Spinal cord (tissue), 10 donors: ENCODE measurements around the gene ZRANB1. TPM values are rescaled to one million over a fixed set of nuclear protein-coding genes. Genes with fewer than 3 reads are reported as not detected.

Experiments used
- DNase-seq, 6 donors: peaks; one replicate each; pipeline versions ENCODE4 v3.0.0 to v3.0.0-alpha.2; 2013 to 2015; ENCODE audit warnings: low spot score in 6 of 6, low read depth in 4 of 6
- H3K27ac ChIP-seq: one replicate; pipeline ENCODE4 v1.5.1; 2013; ENCODE audit warnings: low read depth, low read length, control low read depth
- H3K27me3 ChIP-seq: one replicate; pipeline ENCODE4 v1.6.1; 2013; ENCODE audit warnings: low read length; ENCODE audit not compliant: control insufficient read depth, insufficient read depth
- H3K36me3 ChIP-seq: one replicate; pipeline ENCODE4 v1.6.1; 2013; ENCODE audit warnings: low read length; ENCODE audit not compliant: control insufficient read depth, insufficient read depth
- H3K4me1 ChIP-seq: one replicate; pipeline ENCODE4 v1.6.1; 2013; ENCODE audit warnings: low read length; ENCODE audit not compliant: control insufficient read depth, insufficient read depth
- H3K4me3 ChIP-seq: one replicate; pipeline ENCODE4 v1.5.1; 2013; ENCODE audit warnings: low read depth, low read length, control low read depth
- H3K9me3 ChIP-seq: one replicate; pipeline ENCODE4 v1.6.1; 2013; ENCODE audit warnings: low read length; ENCODE audit not compliant: control insufficient read depth, insufficient read depth
- WGBS: methylation state at CpG from one replicate; pipeline ENCODE4 v1.1.5; 2013; ENCODE audit warnings: missing lambda C conversion rate; ENCODE audit not compliant: insufficient coverage; 5-methylcytosine and 5-hydroxymethylcytosine counted together
- polyA plus RNA-seq, 2 donors: library from polyadenylated mRNA; unstranded; fragments of 120-200 nt; gene quantifications; one replicate each; pipeline ENCODE4 v1.2.1, GENCODE V29; 2013; ENCODE audit not compliant: insufficient read length in 2 of 2
- total RNA-seq, 2 donors: library from RNA; depleted of rRNA in 1 of 2; stranded (reverse); fragments of 120-200 nt in 1 of 2; fragments of >200 nt in 1 of 2; gene quantifications; one replicate each; pipeline versions ENCODE4 v1.2.3 to v1.2.4, GENCODE V29; 2013 to 2014
- donor health status: healthy.

ZRANB1 gene
- total and polyA plus RNA-seq, 4 donors: 25.5 to 47.3 (median 31.7) TPM

DNA sequence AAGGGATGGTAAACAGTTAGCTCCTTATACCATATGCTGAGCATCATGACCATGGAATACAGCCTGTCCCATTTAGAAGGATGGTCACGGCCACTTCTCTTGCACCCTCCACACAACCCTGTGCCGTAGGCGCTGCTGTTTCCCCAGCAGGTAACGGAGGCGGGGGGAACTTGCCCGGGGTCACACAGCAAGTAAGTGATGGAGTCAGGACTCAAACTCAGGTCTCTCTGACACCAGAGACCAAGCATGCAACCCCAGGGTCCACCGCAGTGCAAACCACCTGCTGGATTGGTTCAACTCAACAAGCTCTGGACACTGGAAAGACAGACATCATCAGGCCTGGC is 71.6 kb downstream of the ZRANB1 start:
- no peaks in the 10 kb centered on the region for H3K9me3 ChIP-seq
- 94% methylated on average over 6 of the region's 7 CpGs for WGBS
- no peak for DNase-seq
- no peaks in the 10 kb centered on the region for H3K27me3 ChIP-seq
- no peak overlapping the region for H3K27ac ChIP-seq
- no peak overlapping the region for H3K4me3 ChIP-seq
- H3K36me3 ChIP-seq: peaks cover 36% of the 10 kb centered on the region
- peaks cover 84% of the 10 kb centered on the region for H3K4me1 ChIP-seq

DNA sequence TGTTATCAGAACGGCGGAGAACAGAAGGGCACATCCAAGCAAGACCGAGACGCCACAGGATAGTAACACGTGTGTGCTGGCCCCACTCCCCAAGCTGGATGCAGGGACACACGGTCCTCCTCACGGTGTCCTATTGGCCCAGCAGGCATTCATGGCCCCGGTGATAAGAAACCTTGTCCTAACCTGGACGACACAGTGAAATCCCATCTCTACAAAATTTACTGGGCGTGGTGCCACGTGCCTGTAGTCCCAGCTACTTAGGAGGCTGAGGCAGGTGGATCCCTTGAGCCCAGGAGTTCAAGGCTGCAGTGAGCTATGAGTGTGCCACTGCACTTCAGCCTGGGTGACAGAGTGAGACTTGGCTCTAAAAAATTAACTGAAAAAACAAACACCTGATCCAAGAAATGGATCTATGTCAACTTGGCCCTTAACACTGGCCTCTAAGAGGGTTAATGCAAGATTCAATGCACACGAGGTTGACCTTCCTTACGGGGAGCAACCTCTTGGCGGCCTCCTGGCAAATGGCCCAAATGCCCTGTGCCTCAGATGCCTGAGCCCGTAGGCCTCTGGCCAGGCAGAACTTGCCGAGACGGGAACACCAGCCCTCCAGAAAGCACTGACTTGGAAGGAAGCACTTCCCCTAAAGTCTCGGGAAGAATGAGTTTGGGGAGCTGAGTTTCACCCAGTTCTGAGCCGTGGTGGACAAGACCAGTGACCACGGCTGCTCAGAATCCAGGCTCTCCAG is 72.3 kb downstream of the ZRANB1 start:
- H3K27ac ChIP-seq: no peak overlapping the region
- H3K36me3 ChIP-seq: peaks cover 36% of the 10 kb centered on the region
- 66% methylated on average over 19 of the region's 20 CpGs for WGBS

DNA sequence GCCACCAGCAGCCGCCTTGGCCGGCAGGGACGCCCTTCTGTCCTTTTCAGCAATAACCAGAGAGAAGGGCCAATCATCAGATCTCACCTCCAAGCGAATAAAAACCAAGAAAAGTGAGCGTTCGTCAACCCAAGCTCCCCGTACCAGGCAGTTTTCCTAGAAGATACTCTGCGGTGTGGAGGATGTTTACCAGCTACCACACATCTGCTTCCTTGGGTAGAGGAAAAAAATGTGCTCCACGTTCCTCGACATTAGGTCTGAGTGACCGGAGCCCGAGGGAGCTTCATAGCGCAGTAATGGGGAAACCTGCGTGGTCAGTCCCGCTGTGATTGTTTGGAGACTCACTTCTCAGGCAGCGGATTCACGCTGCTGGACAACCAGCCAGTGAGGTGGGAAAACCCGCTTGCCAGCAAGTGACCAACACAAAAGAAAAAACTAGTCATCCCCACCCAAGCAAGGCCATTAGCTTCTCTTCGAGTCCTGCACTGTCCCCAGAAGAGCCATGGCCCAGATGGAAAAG is 73.0 kb downstream of the ZRANB1 start:
- WGBS: 79% methylated on average over 14 of the region's 19 CpGs
- no peaks in the 10 kb centered on the region for H3K27me3 ChIP-seq
- no peaks in the 10 kb centered on the region for H3K9me3 ChIP-seq
- no peak for DNase-seq
- H3K27ac ChIP-seq: no peak overlapping the region
- H3K36me3 ChIP-seq: peaks cover 36% of the 10 kb centered on the region
- H3K4me3 ChIP-seq: no peak overlapping the region
- peaks cover 77% of the 10 kb centered on the region for H3K4me1 ChIP-seq

More for the DNA sequence above, 72.3 kb downstream of the ZRANB1 start:
- no peak for DNase-seq
- peaks cover 83% of the 10 kb centered on the region for H3K4me1 ChIP-seq
- H3K9me3 ChIP-seq: no peaks in the 10 kb centered on the region
- no peaks in the 10 kb centered on the region for H3K27me3 ChIP-seq
- no peak overlapping the region for H3K4me3 ChIP-seq

GRCh38 chr10:125015356-125015944 is 73.5 kb downstream of the ZRANB1 start:
- Histone ChIP-seq H3K36me3 (peaks cover 41% of the 10 kb centered on the region), H3K4me1 (peaks cover 77% of the 10 kb centered on the region), H3K4me3 (no peak overlapping the region), H3K27me3 (no peaks in the 10 kb centered on the region), H3K9me3 (no peaks in the 10 kb centered on the region), H3K27ac (peak overlapping the region; percentile 83)
- DNase-seq: no peak
- WGBS: 73% methylated on average over 16 of the region's 23 CpGs

DNA sequence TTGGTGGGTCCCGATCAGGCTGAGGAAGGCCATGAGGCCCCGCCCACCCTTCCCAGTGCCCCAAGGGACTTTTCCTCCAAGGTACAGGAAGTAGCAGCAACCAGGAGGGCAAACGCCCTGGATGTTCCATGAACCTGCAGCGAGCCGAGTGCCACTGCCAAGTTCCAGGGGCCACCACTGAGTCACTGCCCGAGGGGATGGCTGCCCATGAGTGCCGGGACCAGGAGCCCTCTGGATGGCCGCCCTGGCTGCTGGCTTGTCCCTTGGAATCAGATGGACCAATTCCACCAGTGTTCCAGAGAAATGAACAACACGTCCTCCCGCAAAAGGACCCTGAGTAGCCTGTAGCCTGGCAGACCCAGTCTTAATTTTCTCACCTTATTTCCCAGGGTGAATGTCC is 74.2 kb downstream of the ZRANB1 start:
- Histone ChIP-seq H3K4me3 (no peak overlapping the region), H3K27ac (peak overlapping the region; percentile 83), H3K27me3 (no peaks in the 10 kb centered on the region), H3K36me3 (peaks cover 44% of the 10 kb centered on the region), H3K4me1 (peaks cover 75% of the 10 kb centered on the region), H3K9me3 (no peaks in the 10 kb centered on the region)
- WGBS: 71% methylated on average over 9 of the region's 10 CpGs
- DNase-seq: no peak

GRCh38 chr10:125016611-125017202 is 74.8 kb downstream of the ZRANB1 start:
- H3K4me1 ChIP-seq: peaks cover 76% of the 10 kb centered on the region
- peak in 1 of 6 donors; percentile 70 for DNase-seq
- H3K36me3 ChIP-seq: peaks cover 43% of the 10 kb centered on the region
- no peaks in the 10 kb centered on the region for H3K27me3 ChIP-seq
- WGBS: 63% methylated on average over 10 of the region's 14 CpGs
- peak overlapping the region; percentile 83 for H3K27ac ChIP-seq
- H3K9me3 ChIP-seq: no peaks in the 10 kb centered on the region
- H3K4me3 ChIP-seq: no peak overlapping the region

GRCh38 chr10:125017547-125018298 is 75.8 kb downstream of the ZRANB1 start:
- Histone ChIP-seq H3K4me3 (no peak overlapping the region), H3K27ac (peak overlapping the region; percentile 42), H3K36me3 (peaks cover 39% of the 10 kb centered on the region), H3K4me1 (peaks cover 77% of the 10 kb centered on the region), H3K9me3 (no peaks in the 10 kb centered on the region), H3K27me3 (no peaks in the 10 kb centered on the region)
- DNase-seq: no peak
- 54% methylated on average over 11 of the region's 12 CpGs for WGBS

- H3K4me1 ChIP-seq: peaks cover 77% of the 10 kb centered on the region
- H3K4me3 ChIP-seq: no peak overlapping the region
- WGBS: 96% methylated on average over 7 of the region's 9 CpGs
- no peak for DNase-seq
- H3K36me3 ChIP-seq: peaks cover 44% of the 10 kb centered on the region
- H3K9me3 ChIP-seq: no peaks in the 10 kb centered on the region
- no peaks in the 10 kb centered on the region for H3K27me3 ChIP-seq
- H3K27ac ChIP-seq: no peak overlapping the region
Observed at GRCh38 chr10:125018576-125019143, 76.7 kb downstream of the ZRANB1 start.

DNA sequence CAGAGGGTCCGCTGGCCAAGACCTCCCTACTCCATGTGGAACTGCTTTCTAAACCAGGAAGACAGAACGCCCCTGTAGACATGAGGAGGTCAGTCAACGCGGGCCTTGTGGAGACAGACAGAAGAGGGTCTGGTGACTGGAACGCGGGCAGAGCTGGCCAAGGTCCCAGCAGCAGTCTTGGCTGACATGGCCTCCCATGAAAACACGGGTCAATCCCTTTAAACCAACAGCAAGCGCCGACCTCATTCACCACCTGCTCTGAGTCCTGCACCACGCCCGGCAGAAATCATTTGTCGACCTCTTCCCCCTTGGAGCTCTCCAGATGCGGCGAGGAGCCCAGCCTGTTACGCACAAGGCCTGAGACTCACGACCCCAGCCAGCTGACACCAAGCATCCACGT is 78.5 kb downstream of the ZRANB1 start:
- WGBS: 94% methylated on average over 14 of the region's 17 CpGs
- H3K36me3 ChIP-seq: peaks cover 36% of the 10 kb centered on the region
- H3K4me3 ChIP-seq: no peak overlapping the region
- H3K27me3 ChIP-seq: no peaks in the 10 kb centered on the region
- H3K27ac ChIP-seq: no peak overlapping the region
- no peak for DNase-seq
- H3K9me3 ChIP-seq: no peaks in the 10 kb centered on the region
- peaks cover 73% of the 10 kb centered on the region for H3K4me1 ChIP-seq
